ENCODE measurements around the gene ZNF346. TPM values are rescaled to one million over a fixed set of nuclear protein-coding genes. Genes with fewer than 3 reads are reported as not detected.
"Not testable (repeated sequence)": the region's sequence is repeated elsewhere in the genome, so short reads cannot be mapped to it uniquely, and the experiment has no call there.

Gene ZNF346
- total RNA-seq, 1 donor from 2014 or later: 31.0 TPM

GRCh38 chr5:177043114-177043513 is 20.6 kb downstream of the ZNF346 start:
- no peaks in the 10 kb centered on the region for H3K27me3 Mint-ChIP-seq

GRCh38 chr5:177043958-177044357 is 21.5 kb downstream of the ZNF346 start:
- TF ChIP-seq CTCF (conservative IDR thresholded peaks at IDR 0.05): no peak
- no peaks in the 10 kb centered on the region for H3K4me1 Mint-ChIP-seq (ENCODE audit: unreplicated experiment)
- peaks cover 15% of the 10 kb centered on the region for H3K36me3 Mint-ChIP-seq
- DNase-seq (ENCODE audit: extremely low spot score, unreplicated experiment): no peak
- no peak overlapping the region for H3K4me3 Mint-ChIP-seq
- no peak overlapping the region for H3K27ac Mint-ChIP-seq
- H3K9me3 Mint-ChIP-seq: no peaks in the 10 kb centered on the region
- H3K27me3 Mint-ChIP-seq: no peaks in the 10 kb centered on the region

More at GRCh38 chr5:177043114-177043513, 20.6 kb downstream of the ZNF346 start:
- H3K9me3 Mint-ChIP-seq: no peaks in the 10 kb centered on the region
- H3K4me3 Mint-ChIP-seq: no peak overlapping the region
- TF ChIP-seq CTCF (conservative IDR thresholded peaks at IDR 0.05): no peak
- no peak overlapping the region for H3K27ac Mint-ChIP-seq
- H3K36me3 Mint-ChIP-seq: peaks cover 15% of the 10 kb centered on the region
- DNase-seq (ENCODE audit: extremely low spot score, unreplicated experiment): no peak
- no peaks in the 10 kb centered on the region for H3K4me1 Mint-ChIP-seq (ENCODE audit: unreplicated experiment)

- H3K9me3 Mint-ChIP-seq: no peaks in the 10 kb centered on the region
- H3K27ac Mint-ChIP-seq: no peak overlapping the region
- no peak for DNase-seq (ENCODE audit: extremely low spot score, unreplicated experiment)
- no peaks in the 10 kb centered on the region for H3K4me1 Mint-ChIP-seq (ENCODE audit: unreplicated experiment)
- H3K27me3 Mint-ChIP-seq: no peaks in the 10 kb centered on the region
- no peak for TF ChIP-seq CTCF (conservative IDR thresholded peaks at IDR 0.05)
- peaks cover 21% of the 10 kb centered on the region for H3K36me3 Mint-ChIP-seq
- H3K4me3 Mint-ChIP-seq: no peak overlapping the region
These were observed 22.1 kb downstream of the ZNF346 start for GRCh38 chr5:177044641-177045040.

GRCh38 chr5:177045631-177046030 is 23.1 kb downstream of the ZNF346 start:
- peaks cover 21% of the 10 kb centered on the region for H3K36me3 Mint-ChIP-seq
- TF ChIP-seq CTCF (conservative IDR thresholded peaks at IDR 0.05): no peak
- H3K9me3 Mint-ChIP-seq: no peaks in the 10 kb centered on the region
- H3K27me3 Mint-ChIP-seq: no peaks in the 10 kb centered on the region
- no peak overlapping the region for H3K4me3 Mint-ChIP-seq
- no peaks in the 10 kb centered on the region for H3K4me1 Mint-ChIP-seq (ENCODE audit: unreplicated experiment)
- H3K27ac Mint-ChIP-seq: no peak overlapping the region
- no peak for DNase-seq (ENCODE audit: extremely low spot score, unreplicated experiment)

GRCh38 chr5:177048531-177048930 is 26.0 kb downstream of the ZNF346 start:
- H3K9me3 Mint-ChIP-seq; H3K4me1 Mint-ChIP-seq (ENCODE audit: unreplicated experiment); DNase-seq (ENCODE audit: extremely low spot score, unreplicated experiment); H3K4me3 Mint-ChIP-seq; H3K27ac Mint-ChIP-seq; H3K27me3 Mint-ChIP-seq: not testable (repeated sequence)
- H3K36me3 Mint-ChIP-seq: peaks cover 19% of the 10 kb centered on the region

- H3K27ac Mint-ChIP-seq: no peak overlapping the region
These were observed 26.8 kb downstream of the ZNF346 start for GRCh38 chr5:177049285-177049684.

More at GRCh38 chr5:177049285-177049684, 26.8 kb downstream of the ZNF346 start:
- H3K9me3 Mint-ChIP-seq: no peaks in the 10 kb centered on the region
- H3K4me3 Mint-ChIP-seq: no peak overlapping the region
- peaks cover 21% of the 10 kb centered on the region for H3K36me3 Mint-ChIP-seq
- TF ChIP-seq CTCF (conservative IDR thresholded peaks at IDR 0.05): no peak
- no peaks in the 10 kb centered on the region for H3K4me1 Mint-ChIP-seq (ENCODE audit: unreplicated experiment)
- DNase-seq (ENCODE audit: extremely low spot score, unreplicated experiment): no peak
- H3K27me3 Mint-ChIP-seq: no peaks in the 10 kb centered on the region
